Transverse colon (tissue), 4 donors: ENCODE measurements around the gene PRKCA. TPM values are rescaled to one million over a fixed set of nuclear protein-coding genes. Genes with fewer than 3 reads are reported as not detected.
A peak's percentile ranks its signal among the peaks of the same experiment; 100 is the strongest.
"Not testable (repeated sequence)": the region's sequence is repeated elsewhere in the genome, so short reads cannot be mapped to it uniquely, and the experiment has no call there.

ENCODE experiments used
- DNase-seq: peaks from one replicate; pipeline ENCODE4 v3.0.0-alpha.2; 2019
- H3K27ac ChIP-seq, 4 donors: fragments of 200-600 bp; sonication (generic); 2 replicates each; pipeline ENCODE4 v1.5.1; 2016 to 2018; ENCODE audit warnings: inconsistent platforms in 4 of 4
- H3K27me3 ChIP-seq: fragments of 200-600 bp; sonication (generic); 2 replicates; pipeline ENCODE4 v1.5.1; 2017; ENCODE audit warnings: inconsistent platforms
- H3K36me3 ChIP-seq, 4 donors: fragments of 200-600 bp; sonication (generic); 2 replicates each; pipeline ENCODE4 v1.5.1; 2017 to 2019; ENCODE audit warnings: inconsistent platforms in 4 of 4
- H3K4me1 ChIP-seq, 4 donors: fragments of 200-600 bp; sonication (generic); 2 replicates each; pipeline ENCODE4 v1.5.1; 2017 to 2020; ENCODE audit warnings: inconsistent platforms in 4 of 4
- H3K4me3 ChIP-seq, 4 donors: fragments of 200-600 bp; sonication (generic); 1 replicate in 1 of 4; 2 replicates in 3 of 4; pipeline versions ENCODE4 v1.5.1 to v1.6.1; 2017 to 2019; ENCODE audit warnings: inconsistent platforms in 4 of 4
- H3K9me3 ChIP-seq, 2 donors: fragments of 200-600 bp; sonication (generic); 2 replicates each; pipeline ENCODE4 v1.5.1; 2017 to 2019; ENCODE audit warnings: inconsistent platforms in 2 of 2
- CTCF ChIP-seq, 5 experiments: fragments of 200-600 bp in 3 of 5; fragments of 450-650 bp in 2 of 5; sonication (generic) in 3 of 5; IDR thresholded peaks; 1 replicate in 2 of 5; 2 replicates in 3 of 5; pipeline ENCODE4 v1.5.1; 2016 to 2017; ENCODE audit warnings: antibody characterized with exemption in 5 of 5, inconsistent platforms in 3 of 5, mild to moderate bottlenecking in 2 of 5, moderate library complexity in 1 of 5
- EP300 ChIP-seq: sonication (generic); formaldehyde crosslinking; IDR thresholded peaks from one replicate; pipeline ENCODE4 v1.6.1; 2017; ENCODE audit warnings: antibody characterized with exemption, low read depth
- POLR2A ChIP-seq: fragments of 450-650 bp; IDR thresholded peaks from one replicate; pipeline ENCODE4 v1.6.1; 2016; ENCODE audit warnings: antibody characterized with exemption, mild to moderate bottlenecking, moderate library complexity
- POLR2AphosphoS5 ChIP-seq, 3 donors: sonication (generic); formaldehyde crosslinking; IDR thresholded peaks; one replicate each; pipeline ENCODE4 v1.6.1; 2016; ENCODE audit warnings: antibody characterized with exemption in 3 of 3
- WGBS, 2 donors: methylation state at CpG; one replicate each; pipeline ENCODE4 v1.1.5; 2018; ENCODE audit warnings: low coverage in 1 of 2; 5-methylcytosine and 5-hydroxymethylcytosine counted together
- in situ Hi-C, 4 donors: fragments of 200-750 bp; cut with MboI; loops; one replicate each; pipeline versions ENCODE4 v1.15.0 to v1.15.1; 2017; ENCODE audit warnings: low sequenced_read_pairs in 3 of 4, low pct_ligation_motif_present in 1 of 4, low pct_unique_long_range_greater_than_20kb in 1 of 4
- intact Hi-C: fragments of 100-400 bp; cut with DNase I; formaldehyde crosslinking; loops from one replicate; pipeline ENCODE4 v1.15.1; 2023; ENCODE audit warnings: low total_unique reads
- total RNA-seq, 4 donors: library from RNA; depleted of rRNA; stranded (reverse); fragments of >200 nt; gene quantifications; one replicate each; pipeline ENCODE4 v1.1.0, GENCODE V29; 2016

The PRKCA gene
- total RNA-seq, 4 donors from 2014 or later = 16.1 to 49.7 (median 31.7) TPM

- DNase-seq = peak; percentile 46
- H3K27ac ChIP-seq = no peak overlapping the region
- H3K27me3 ChIP-seq = no peaks in the 10 kb centered on the region
- H3K36me3 ChIP-seq = no peaks in the 10 kb centered on the region
- TF ChIP-seq POLR2A (no peak), EP300 (no peak), CTCF (IDR thresholded peaks at IDR 0.05) (no peak), POLR2AphosphoS5 (IDR thresholded peaks at IDR 0.05) (no peak)
- no peak overlapping the region for H3K4me3 ChIP-seq
- intact Hi-C loops (no loop called here), in situ Hi-C loops (no loop called here)
- no peaks in the 10 kb centered on the region for H3K4me1 ChIP-seq
- H3K9me3 ChIP-seq = no peaks in the 10 kb centered on the region
- 61% methylated on average over 2 of the region's 2 CpGs; no CpG with 5 or more reads in 1 of the 2 donors for WGBS, 2 donors
These were observed 14.5 kb upstream of the PRKCA start for GRCh38 chr17:66287911-66288310.

DNA sequence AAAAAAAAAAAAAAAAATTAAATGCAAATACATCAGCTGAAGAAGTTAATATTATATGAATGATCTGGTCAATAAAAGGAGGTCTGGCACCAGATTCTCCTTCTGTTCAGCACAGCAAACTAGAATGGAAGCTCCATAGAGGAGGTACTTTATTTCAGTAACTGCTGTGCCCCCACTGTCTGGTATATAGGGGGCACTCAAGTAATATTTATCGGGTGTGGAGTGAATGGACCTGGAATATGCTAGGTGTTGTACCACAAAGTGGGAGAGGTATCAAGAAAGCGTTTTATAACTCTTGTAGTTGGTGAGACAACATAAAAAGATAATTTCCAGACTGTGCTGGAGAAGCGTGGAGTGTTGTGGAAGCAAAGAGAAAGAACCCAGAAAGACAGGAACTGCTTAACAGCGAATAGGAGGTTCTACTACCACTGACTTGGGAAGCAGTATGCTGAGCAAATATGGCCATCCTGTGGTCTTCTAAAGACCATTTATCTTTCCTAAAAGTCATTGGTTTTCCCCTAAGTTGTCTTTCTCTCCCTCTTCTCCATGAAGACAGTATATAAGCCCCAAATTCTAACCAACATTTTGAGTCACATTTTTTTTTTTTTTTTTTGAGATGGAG lies 12.2 kb upstream of the PRKCA start:
- 80 to 81% methylated on average over 4 of the region's 4 CpGs for WGBS, 2 donors
- no peak overlapping the region for H3K27ac ChIP-seq
- H3K4me1 ChIP-seq = no peaks in the 10 kb centered on the region
- H3K36me3 ChIP-seq = no peaks in the 10 kb centered on the region
- no peak for TF ChIP-seq CTCF (IDR thresholded peaks at IDR 0.05)
- TF ChIP-seq POLR2AphosphoS5 (IDR thresholded peaks at IDR 0.05) = no peak
- TF ChIP-seq EP300 = no peak
- TF ChIP-seq POLR2A = no peak
- DNase-seq = no peak
- in situ Hi-C loops (no loop called here), intact Hi-C loops (no loop called here)
- no peaks in the 10 kb centered on the region for H3K27me3 ChIP-seq
- no peak overlapping the region for H3K4me3 ChIP-seq
- no peaks in the 10 kb centered on the region for H3K9me3 ChIP-seq

DNA sequence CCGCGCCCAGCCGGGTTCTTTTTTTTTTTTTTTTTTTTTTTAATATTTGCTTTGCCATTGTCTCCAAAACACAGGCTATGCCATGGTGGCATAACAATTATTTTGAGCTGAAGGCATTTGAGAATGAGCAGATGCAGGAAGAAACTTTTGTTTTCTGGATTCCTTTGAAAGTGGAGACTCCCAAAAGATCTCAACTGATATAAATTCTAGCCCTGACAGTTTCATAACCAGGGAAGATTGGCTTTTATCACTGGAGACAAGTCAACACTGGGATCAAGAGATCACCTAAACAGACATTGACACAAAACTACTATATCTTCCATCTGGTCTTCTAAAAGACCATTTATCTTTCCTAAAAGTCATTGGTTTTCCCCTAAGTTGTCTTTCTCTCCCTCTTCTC lies 10.1 kb upstream of the PRKCA start:
- in situ Hi-C loops = no loop called here

GRCh38 chr17:66296289-66296725 lies 6.1 kb upstream of the PRKCA start:
- Histone ChIP-seq H3K4me3 (no peak overlapping the region), H3K36me3 (no peaks in the 10 kb centered on the region), H3K4me1 (peaks cover 0 to 1% (median under 1%) of the 10 kb centered on the region in 4 donors), H3K27ac (no peak overlapping the region), H3K27me3 (no peaks in the 10 kb centered on the region), H3K9me3 (no peaks in the 10 kb centered on the region)
- WGBS, 2 donors = 69 to 76% methylated on average over 5 to 6 of the region's 6 CpGs
- DNase-seq = no peak
- in situ Hi-C loops (no loop called here), intact Hi-C loops (no loop called here)
- peak in 1 of 5 experiments; percentile 11 for TF ChIP-seq CTCF (IDR thresholded peaks at IDR 0.05)
- TF ChIP-seq EP300 = no peak

More for the DNA sequence above, 10.1 kb upstream of the PRKCA start:
- 60 to 76% methylated on average over 1 to 3 of the region's 3 CpGs for WGBS, 2 donors
- Histone ChIP-seq H3K27ac (no peak overlapping the region), H3K4me3 (no peak overlapping the region), H3K4me1 (no peaks in the 10 kb centered on the region), H3K36me3 (no peaks in the 10 kb centered on the region), H3K27me3 (no peaks in the 10 kb centered on the region), H3K9me3 (no peaks in the 10 kb centered on the region)
- DNase-seq = no peak
- TF ChIP-seq POLR2A = no peak
- TF ChIP-seq EP300 = no peak
- TF ChIP-seq CTCF (IDR thresholded peaks at IDR 0.05) = no peak
- no peak for TF ChIP-seq POLR2AphosphoS5 (IDR thresholded peaks at IDR 0.05)
- intact Hi-C loops = no loop called here

GRCh38 chr17:66297443-66297842 lies 5.0 kb upstream of the PRKCA start:
- H3K4me3 ChIP-seq, H3K36me3 ChIP-seq, H3K27ac ChIP-seq, in situ Hi-C loops, intact Hi-C loops, H3K4me1 ChIP-seq, DNase-seq, H3K9me3 ChIP-seq, H3K27me3 ChIP-seq: not testable (repeated sequence)
- WGBS, 2 donors = 93% methylated on average over 9 of the region's 9 CpGs; no CpG with 5 or more reads in 1 of the 2 donors
